ENCODE results near the gene CCNB2.

The CCNB2 gene

GRCh38 chr15:59169251-59169708 lies 64.3 kb downstream of the CCNB2 start:
- Histone ChIP-seq H3K27ac (ENCODE audit: low read depth, low read length) (no peak overlapping the region), H3K4me3 (ENCODE audit: insufficient read depth, low read length, poor library complexity, severe bottlenecking) (no peak overlapping the region), H3K4me2 (ENCODE audit: low read depth, low read length, poor library complexity, severe bottlenecking) (no peak overlapping the region), H3K27me3 (ENCODE audit: low read length) (no peaks in the 10 kb centered on the region), H3K9ac (ENCODE audit: low read length) (no peak overlapping the region), H2AFZ (ENCODE audit: low read depth, low read length, severe bottlenecking) (no peak overlapping the region), H3F3A (ENCODE audit: insufficient read depth) (peaks cover 28% of the 10 kb centered on the region), H4K20me1 (ENCODE audit: low read depth, low read length) (no peaks in the 10 kb centered on the region), H3K36me3 (ENCODE audit: low read length) (peaks cover 65% of the 10 kb centered on the region), H3K9me3 (ENCODE audit: insufficient read depth, low read length) (no peaks in the 10 kb centered on the region), H3K79me2 (ENCODE audit: insufficient read depth, low read length) (no peaks in the 10 kb centered on the region), H3K9me2 (replicated peaks; ENCODE audit: insufficient read depth, low read length) (no peaks in the 10 kb centered on the region)
- TF ChIP-seq EZH2phosphoT487 (conservative IDR thresholded peaks at IDR 0.05; ENCODE audit: low read length): no peak
- TF ChIP-seq CTCF (IDR thresholded peaks at IDR 0.05; ENCODE audit: insufficient read depth, low read length, poor library complexity, severe bottlenecking): no peak

GRCh38 chr15:59170295-59171066 lies 65.5 kb downstream of the CCNB2 start:
- H4K20me1 ChIP-seq (ENCODE audit: low read depth, low read length): no peaks in the 10 kb centered on the region
- H2AFZ ChIP-seq (ENCODE audit: low read depth, low read length, severe bottlenecking): no peak overlapping the region
- H3K9me3 ChIP-seq (ENCODE audit: insufficient read depth, low read length): no peaks in the 10 kb centered on the region
- H3K4me3 ChIP-seq (ENCODE audit: insufficient read depth, low read length, poor library complexity, severe bottlenecking): no peak overlapping the region
- peaks cover 69% of the 10 kb centered on the region for H3K36me3 ChIP-seq (ENCODE audit: low read length)
- H3K79me2 ChIP-seq (ENCODE audit: insufficient read depth, low read length): no peaks in the 10 kb centered on the region
- H3F3A ChIP-seq (ENCODE audit: insufficient read depth): peaks cover 23% of the 10 kb centered on the region
- no peaks in the 10 kb centered on the region for H3K27me3 ChIP-seq (ENCODE audit: low read length)
- H3K9me2 ChIP-seq (replicated peaks; ENCODE audit: insufficient read depth, low read length): no peaks in the 10 kb centered on the region
- no peak overlapping the region for H3K4me2 ChIP-seq (ENCODE audit: low read depth, low read length, poor library complexity, severe bottlenecking)
- H3K9ac ChIP-seq (ENCODE audit: low read length): no peak overlapping the region
- H3K27ac ChIP-seq (ENCODE audit: low read depth, low read length): no peak overlapping the region
- TF ChIP-seq EZH2phosphoT487 (conservative IDR thresholded peaks at IDR 0.05; ENCODE audit: low read length): no peak
- no peak for TF ChIP-seq CTCF (IDR thresholded peaks at IDR 0.05; ENCODE audit: insufficient read depth, low read length, poor library complexity, severe bottlenecking)

GRCh38 chr15:59171067-59171397 lies 66.1 kb downstream of the CCNB2 start:
- Histone ChIP-seq H3K9me2 (replicated peaks; ENCODE audit: insufficient read depth, low read length) (no peaks in the 10 kb centered on the region), H4K20me1 (ENCODE audit: low read depth, low read length) (no peaks in the 10 kb centered on the region), H3K36me3 (ENCODE audit: low read length) (peaks cover 67% of the 10 kb centered on the region), H3K27me3 (ENCODE audit: low read length) (no peaks in the 10 kb centered on the region), H3F3A (ENCODE audit: insufficient read depth) (peaks cover 23% of the 10 kb centered on the region), H3K79me2 (ENCODE audit: insufficient read depth, low read length) (no peaks in the 10 kb centered on the region), H3K4me2 (ENCODE audit: low read depth, low read length, poor library complexity, severe bottlenecking) (no peak overlapping the region), H3K9ac (ENCODE audit: low read length) (no peak overlapping the region), H3K9me3 (ENCODE audit: insufficient read depth, low read length) (no peaks in the 10 kb centered on the region), H2AFZ (ENCODE audit: low read depth, low read length, severe bottlenecking) (no peak overlapping the region), H3K4me3 (ENCODE audit: insufficient read depth, low read length, poor library complexity, severe bottlenecking) (no peak overlapping the region), H3K27ac (ENCODE audit: low read depth, low read length) (no peak overlapping the region)
- no peak for TF ChIP-seq EZH2phosphoT487 (conservative IDR thresholded peaks at IDR 0.05; ENCODE audit: low read length)
- no peak for TF ChIP-seq CTCF (IDR thresholded peaks at IDR 0.05; ENCODE audit: insufficient read depth, low read length, poor library complexity, severe bottlenecking)
